MCF 10A (cell line): Measurements from ENCODE around the gene HS6ST2. TPM values are rescaled to one million over a fixed set of nuclear protein-coding genes. Genes with fewer than 3 reads are reported as not detected.

ENCODE experiments used
- BruUV-seq: library from RNA; stranded (reverse); fragments of 400-500 nt; replicated peaks from 2 replicates; lab custom pipeline; 2021; lab: Mats Ljungman, UMichigan
- CTCF ChIA-PET: fragments of 300-600 bp; sonication (Branson Sonifier 250); formaldehyde crosslinking; extraction: SDS; loops from one replicate; lab custom pipeline; 2021; ENCODE audit warnings: antibody characterized with exemption, inconsistent platforms; lab: Yijun Ruan, JAX
- POLR2A ChIA-PET: fragments of 300-600, 350-650 bp; sonication (Branson Sonifier 250); formaldehyde crosslinking; extraction: SDS; loops from one replicate; lab custom pipeline; 2020; ENCODE audit warnings: antibody characterized with exemption, inconsistent platforms; lab: Yijun Ruan, JAX
- DNase-seq: peaks from one replicate; pipeline ENCODE4 v3.0.0-alpha.2; 2018; ENCODE audit not compliant: unreplicated experiment
- H3K27ac Mint-ChIP-seq: one replicate; pipeline ENCODE4 v1.8.0; 2022; ENCODE audit warnings: mild to moderate bottlenecking, low read depth, mixed read lengths; ENCODE audit not compliant: unreplicated experiment
- H3K27me3 Mint-ChIP-seq: one replicate; pipeline ENCODE4 v1.8.0; 2022; ENCODE audit warnings: mixed read lengths; ENCODE audit not compliant: insufficient read depth, unreplicated experiment
- H3K36me3 Mint-ChIP-seq: one replicate; pipeline ENCODE4 v1.8.0; 2022; ENCODE audit warnings: mild to moderate bottlenecking, moderate library complexity, mixed read lengths; ENCODE audit not compliant: insufficient read depth, unreplicated experiment
- H3K4me1 Mint-ChIP-seq: one replicate; pipeline ENCODE4 v1.8.0; 2022; ENCODE audit warnings: mixed read lengths; ENCODE audit not compliant: insufficient read depth, unreplicated experiment
- H3K4me3 Mint-ChIP-seq: one replicate; pipeline ENCODE4 v1.8.0; 2022; ENCODE audit warnings: mild to moderate bottlenecking, moderate library complexity, mixed read lengths; ENCODE audit not compliant: unreplicated experiment
- H3K9me3 Mint-ChIP-seq: one replicate; pipeline ENCODE4 v1.8.0; 2022; ENCODE audit warnings: mixed read lengths; ENCODE audit not compliant: unreplicated experiment
- CTCF ChIP-seq: fragments of 200-600 bp; IDR thresholded peaks from one replicate; pipeline ENCODE4 v1.8.0; 2022; ENCODE audit warnings: antibody characterized with exemption, mild to moderate bottlenecking; ENCODE audit not compliant: unreplicated experiment
- intact Hi-C: fragments of 100-400 bp; cut with micrococcal nuclease; formaldehyde crosslinking; loops from 2 replicates; pipeline ENCODE4 v1.14.1; 2022
- total RNA-seq: library from RNA; stranded (reverse); gene quantifications from 2 replicates; pipeline ENCODE4 v1.2.3, GENCODE V29; 2022

Gene HS6ST2
- total RNA-seq, 1 experiment from 2014 or later = 26.1 TPM

GRCh38 chrX:132999209-132999608, 40.8 kb upstream of the HS6ST2 start:
- no TSS peak for BruUV-seq
- intact Hi-C loops = no loop called here
- ChIA-PET POLR2A (no interaction called here), CTCF (interaction anchor here (0.7 to 1.2 kb wide), 2 partner anchors 23 to 245 kb away, joined by 3 to 4 read pairs; no protein-coding TSS in a partner anchor)
- no peak overlapping the region for H3K4me3 Mint-ChIP-seq
- no peak overlapping the region for H3K27ac Mint-ChIP-seq
- DNase-seq = no peak
- no peaks in the 10 kb centered on the region for H3K9me3 Mint-ChIP-seq
- peaks cover 88% of the 10 kb centered on the region for H3K27me3 Mint-ChIP-seq
- TF ChIP-seq CTCF = no peak
- no peaks in the 10 kb centered on the region for H3K36me3 Mint-ChIP-seq
- no peaks in the 10 kb centered on the region for H3K4me1 Mint-ChIP-seq

GRCh38 chrX:132990835-132991234, 32.4 kb upstream of the HS6ST2 start:
- no peaks in the 10 kb centered on the region for H3K36me3 Mint-ChIP-seq
- intact Hi-C loops = no loop called here
- ChIA-PET CTCF (interaction anchor here (1.4 to 1.8 kb wide), 3 partner anchors 15 to 251 kb away, joined by 3 to 8 read pairs (median 8); no protein-coding TSS in a partner anchor), POLR2A (interaction anchor here (1.3 kb wide), 1 partner anchor 23 kb away, joined by 3 read pairs; no protein-coding TSS in a partner anchor)
- H3K27me3 Mint-ChIP-seq = peaks cover 73% of the 10 kb centered on the region
- no peak overlapping the region for H3K4me3 Mint-ChIP-seq
- no peak overlapping the region for H3K27ac Mint-ChIP-seq
- no peaks in the 10 kb centered on the region for H3K9me3 Mint-ChIP-seq
- TF ChIP-seq CTCF = no peak
- no peak for DNase-seq
- H3K4me1 Mint-ChIP-seq = no peaks in the 10 kb centered on the region
- no TSS peak for BruUV-seq

GRCh38 chrX:132986556-132986955, 28.1 kb upstream of the HS6ST2 start:
- Mint-ChIP-seq H3K9me3 (no peaks in the 10 kb centered on the region), H3K4me1 (no peaks in the 10 kb centered on the region), H3K27me3 (peaks cover 63% of the 10 kb centered on the region), H3K27ac (no peak overlapping the region), H3K36me3 (no peaks in the 10 kb centered on the region), H3K4me3 (no peak overlapping the region)
- DNase-seq = no peak
- no TSS peak for BruUV-seq
- ChIA-PET CTCF (interaction anchor here (1.2 to 1.4 kb wide), 2 partner anchors 11 to 19 kb away, joined by 3 to 4 read pairs; no protein-coding TSS in a partner anchor), POLR2A (no interaction called here)
- intact Hi-C loops = no loop called here
- TF ChIP-seq CTCF = no peak

- intact Hi-C loops = no loop called here
- no peak overlapping the region for H3K4me3 Mint-ChIP-seq
- BruUV-seq = no TSS peak
- H3K9me3 Mint-ChIP-seq = no peaks in the 10 kb centered on the region
- no peak for DNase-seq
- no peaks in the 10 kb centered on the region for H3K36me3 Mint-ChIP-seq
- ChIA-PET CTCF (interaction anchor here (0.7 to 2.0 kb wide), 2 partner anchors 8 to 166 kb away, joined by 3 to 7 read pairs; no protein-coding TSS in a partner anchor), POLR2A (no interaction called here)
- H3K27me3 Mint-ChIP-seq = peaks cover 48% of the 10 kb centered on the region
- no peak overlapping the region for H3K27ac Mint-ChIP-seq
- no peaks in the 10 kb centered on the region for H3K4me1 Mint-ChIP-seq
- TF ChIP-seq CTCF = no peak
Measured at GRCh38 chrX:132984058-132984650, 25.7 kb upstream of the HS6ST2 start.
